ENCODE data around the gene FAM181B.

- TF ChIP-seq CTCF (IDR thresholded peaks at IDR 0.05), result no peak
- no peak for TF ChIP-seq EZH2phosphoT487 (IDR thresholded peaks at IDR 0.05)
These were observed 30.4 kb downstream of the FAM181B start for GRCh38 chr11:82703226-82703625.

Data from neural progenitor cell (in vitro differentiated cells).